ENCODE data around the gene CPZ. TPM values are rescaled to one million over a fixed set of nuclear protein-coding genes. Genes with fewer than 3 reads are reported as not detected.

CPZ gene
- total RNA-seq, 1 experiment from 2014 or later = 37.3 TPM

- Histone ChIP-seq H3K4ac (ENCODE audit: low read depth, low read length) (no peak overlapping the region), H3K79me2 (ENCODE audit: insufficient read depth, low read length) (no peaks in the 10 kb centered on the region), H3K9me3 (ENCODE audit: control insufficient read depth, low read depth, low read length) (no peaks in the 10 kb centered on the region), H2AK5ac (ENCODE audit: insufficient read length, low read length) (no peak overlapping the region), H4K5ac (ENCODE audit: insufficient read length, low read depth, low read length) (no peak overlapping the region), H3K18ac (ENCODE audit: insufficient read length, low read depth, low read length) (no peak overlapping the region), H4K91ac (ENCODE audit: insufficient read length, low read depth, low read length) (no peak overlapping the region), H3K23me2 (ENCODE audit: insufficient read length, low read depth, low read length, poor library complexity, severe bottlenecking) (no peaks in the 10 kb centered on the region), H3K56ac (ENCODE audit: insufficient read length, low read depth, low read length) (no peak overlapping the region), H2AFZ (ENCODE audit: low read length) (no peak overlapping the region), H2BK120ac (ENCODE audit: low read depth, low read length, poor library complexity, severe bottlenecking) (no peak overlapping the region), H3K4me1 (ENCODE audit: insufficient read depth, low read length) (no peaks in the 10 kb centered on the region), H2BK15ac (ENCODE audit: low read depth, low read length) (no peak overlapping the region), H3K27ac (ENCODE audit: insufficient read length, low read depth, low read length) (no peak overlapping the region), H2BK5ac (ENCODE audit: insufficient read length, low read length) (no peak overlapping the region), H3K27me3 (ENCODE audit: insufficient read depth, low read length) (no peaks in the 10 kb centered on the region), H3K4me2 (ENCODE audit: insufficient read depth, insufficient read length, low read length) (no peak overlapping the region), H3K9ac (ENCODE audit: extremely low read depth, insufficient read length, low read length) (no peak overlapping the region), H2BK12ac (ENCODE audit: insufficient read length, low read depth, low read length) (no peak overlapping the region), H3T11ph (ENCODE audit: low read length) (no peak overlapping the region), H2BK20ac (ENCODE audit: low read depth, low read length, poor library complexity, severe bottlenecking) (no peak overlapping the region), H3K79me1 (ENCODE audit: insufficient read depth, low read depth, low read length, poor library complexity, severe bottlenecking) (no peaks in the 10 kb centered on the region), H4K8ac (replicated peaks; ENCODE audit: insufficient read length, low read depth, low read length) (no peak overlapping the region), H3K14ac (ENCODE audit: insufficient read depth, low read length) (no peak overlapping the region), H4K20me1 (ENCODE audit: control insufficient read depth, insufficient read depth, insufficient read length) (peaks cover 2% of the 10 kb centered on the region), H3K23ac (ENCODE audit: insufficient read length, low read depth, low read length) (no peak overlapping the region)
- H3K4me3 Mint-ChIP-seq = no peak overlapping the region
- no peaks in the 10 kb centered on the region for H3K36me3 Mint-ChIP-seq (ENCODE audit: insufficient read depth in 1 of 3, low read depth in 3 of 3)
- DNase-seq = no peak
- no CpG with 5 or more reads among the region's 12 CpGs for WGBS (ENCODE audit: extremely low coverage, insufficient read length, low lambda C conversion rate)
- no peak for TF ChIP-seq CTCF (conservative IDR thresholded peaks at IDR 0.05)
- H3K27ac Mint-ChIP-seq = no peak overlapping the region; a peak in 1 of 7 replicates
- H3K9me3 Mint-ChIP-seq = no peaks in the 10 kb centered on the region; a peak in 1 of 5 replicates
- peaks cover 22 to 26% of the 10 kb centered on the region in 2 experiments for H3K4me1 Mint-ChIP-seq
- H3K27me3 Mint-ChIP-seq (ENCODE audit: low read depth) = no peaks in the 10 kb centered on the region; the same call in none of the 2 replicates
Observed at GRCh38 chr4:8553991-8554405, 38.6 kb upstream of the CPZ start.
